Epithelial cell of esophagus (primary cell): ENCODE measurements around the gene NEK1.
"Not testable (repeated sequence)": the region's sequence is repeated elsewhere in the genome, so short reads cannot be mapped to it uniquely, and the experiment has no call there.

ENCODE experiments used
- DNase-seq: peaks from one replicate; pipeline ENCODE4 v3.0.0; 2010; ENCODE audit warnings: low read depth
- H3K4me3 ChIP-seq: 2 replicates; pipeline ENCODE4 v1.5.1; 2011; ENCODE audit warnings: mild to moderate bottlenecking, low read length, control low read depth
- CTCF ChIP-seq: IDR thresholded peaks from 2 replicates; pipeline ENCODE4 v1.5.1; 2011; ENCODE audit warnings: low read depth, mild to moderate bottlenecking, low read length, control low read depth, inconsistent platforms; ENCODE audit not compliant: insufficient read depth; ENCODE audit errors: missing control alignments

The NEK1 gene

GRCh38 chr4:169571435-169571834, 40.9 kb downstream of the NEK1 start:
- TF ChIP-seq CTCF, result no peak
- peak; percentile 96 for DNase-seq
- no peak overlapping the region for H3K4me3 ChIP-seq

DNA sequence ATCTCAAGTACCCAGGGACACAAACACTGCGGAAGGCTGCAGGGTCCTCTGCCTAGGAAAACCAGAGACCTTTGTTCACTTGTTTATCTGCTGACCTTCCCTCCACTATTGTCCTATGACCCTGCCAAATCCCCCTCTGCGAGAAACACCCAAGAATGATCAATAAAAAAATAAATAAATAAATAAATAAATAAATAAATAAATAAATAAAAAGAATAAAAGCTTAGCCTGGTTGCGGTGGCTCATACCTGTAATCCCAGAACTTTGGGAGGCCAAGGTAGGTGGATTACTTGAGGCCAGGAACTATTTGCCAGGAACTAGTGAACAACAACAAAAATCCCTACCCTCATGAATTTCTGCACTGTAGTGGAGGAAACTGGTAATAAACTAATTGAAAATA, 41.4 kb downstream of the NEK1 start:
- not testable (repeated sequence) for DNase-seq, H3K4me3 ChIP-seq

DNA sequence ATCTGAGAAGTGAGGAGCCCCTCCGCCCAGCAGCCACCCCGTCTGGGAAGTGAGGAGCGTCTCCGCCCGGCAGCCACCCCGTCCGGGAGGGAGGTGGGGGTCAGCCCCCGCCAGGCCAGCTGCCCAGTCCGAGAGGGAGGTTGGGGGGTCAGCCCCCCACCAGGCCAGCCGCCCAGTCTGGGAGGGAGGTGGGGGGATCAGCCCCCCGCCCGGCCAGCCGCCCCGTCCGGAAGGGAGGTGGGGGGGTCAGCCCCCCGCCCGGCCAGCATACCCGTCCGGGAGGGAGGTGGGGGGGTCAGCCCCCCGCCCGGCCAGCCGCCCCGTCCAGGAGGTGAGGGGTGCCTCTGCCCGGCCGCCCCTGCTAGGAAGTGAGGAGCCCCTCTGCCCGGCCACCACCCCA, 42.1 kb downstream of the NEK1 start:
- H3K4me3 ChIP-seq, DNase-seq: not testable (repeated sequence)

- H3K4me3 ChIP-seq, DNase-seq: not testable (repeated sequence)
Observed at GRCh38 chr4:169569188-169569587, 43.2 kb downstream of the NEK1 start.

DNA sequence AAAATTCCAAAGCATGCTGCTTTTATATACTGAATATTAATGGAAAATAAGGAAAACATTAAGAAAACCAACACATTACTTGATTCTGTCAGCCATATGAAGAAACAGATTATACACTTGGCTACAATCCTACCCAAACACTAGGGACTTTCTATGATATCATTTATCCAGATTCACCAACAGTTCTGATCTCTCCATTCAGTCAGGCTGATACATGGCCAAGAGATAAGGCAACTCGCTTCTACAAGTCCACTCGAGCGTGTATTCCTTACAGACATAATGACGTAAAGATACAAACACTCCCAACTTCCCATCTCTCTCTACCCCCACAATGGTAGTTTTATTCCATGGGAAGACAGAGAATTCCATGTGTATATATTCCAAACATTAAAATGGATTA, 44.5 kb downstream of the NEK1 start:
- DNase-seq, result no peak
- H3K4me3 ChIP-seq, result no peak overlapping the region
- no peak for TF ChIP-seq CTCF

- peak; percentile 64 for DNase-seq
- peak; percentile 65 for TF ChIP-seq CTCF
Observed at GRCh38 chr4:169566021-169566818, 46.2 kb downstream of the NEK1 start.

DNA sequence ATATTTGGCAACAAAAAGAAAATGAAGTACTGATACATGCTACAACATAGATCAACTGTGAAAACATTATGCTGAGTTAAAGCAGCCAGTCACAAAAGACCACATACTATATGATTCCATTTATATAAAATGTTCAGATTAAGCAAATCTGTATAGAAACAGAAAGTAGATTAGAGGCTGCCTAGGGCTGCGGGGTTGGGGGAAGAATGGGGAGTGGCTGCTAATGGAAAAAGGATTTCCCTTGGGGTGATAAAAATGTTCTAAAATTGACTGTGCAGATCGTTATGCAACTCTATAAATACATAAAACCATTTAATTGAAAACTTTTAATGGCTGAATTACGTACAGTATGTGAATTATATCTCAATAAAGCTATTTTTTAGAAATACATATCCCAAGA, 46.8 kb downstream of the NEK1 start:
- TF ChIP-seq CTCF, result no peak
- no peak overlapping the region for H3K4me3 ChIP-seq
- no peak for DNase-seq

More at GRCh38 chr4:169566021-169566818, 46.2 kb downstream of the NEK1 start:
- H3K4me3 ChIP-seq, result no peak overlapping the region

GRCh38 chr4:169557061-169557636, 55.2 kb downstream of the NEK1 start:
- DNase-seq, result no peak
- TF ChIP-seq CTCF, result no peak
- no peak overlapping the region for H3K4me3 ChIP-seq

DNA sequence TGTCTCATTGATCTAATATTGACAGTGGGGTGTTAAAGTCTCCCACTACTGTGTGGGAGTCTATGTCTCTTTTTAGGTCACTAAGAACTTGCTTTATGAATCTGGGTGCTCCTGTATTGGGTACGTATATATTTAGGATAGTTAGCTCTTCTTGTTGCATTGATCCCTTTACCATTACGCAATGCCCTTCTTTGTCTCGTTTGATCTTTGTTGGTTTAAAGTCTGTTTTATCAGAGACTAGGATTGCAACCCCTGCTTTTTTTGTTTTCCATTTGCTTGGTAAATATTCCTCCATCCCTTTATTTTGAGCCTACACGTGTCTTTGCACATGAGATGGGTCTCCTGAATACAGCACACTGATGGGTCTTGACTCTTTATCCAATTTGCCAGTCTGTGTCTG, 65.8 kb downstream of the NEK1 start:
- not testable (repeated sequence) for DNase-seq, H3K4me3 ChIP-seq
